Small intestine (tissue), 16 donors: ENCODE data around the gene MARF1. TPM values are rescaled to one million over a fixed set of nuclear protein-coding genes. Genes with fewer than 3 reads are reported as not detected.
"Not testable (repeated sequence)": the region's sequence is repeated elsewhere in the genome, so short reads cannot be mapped to it uniquely, and the experiment has no call there.

Source experiments
- DNase-seq, 2 donors: peaks; one replicate each; pipeline versions ENCODE4 v3.0.0 to v3.0.0-alpha.2; 2013
- FAIRE-seq: peaks from 2 replicates; lab custom pipeline; 2012; peaks lifted over from hg19 to GRCh38; lab: Jason Lieb, UNC
- H3K27ac ChIP-seq, 3 donors: one replicate each; pipeline ENCODE4 v1.5.1; 2013; ENCODE audit warnings: low read length in 2 of 3, mild to moderate bottlenecking in 2 of 3, control low read depth in 1 of 3, inconsistent platforms in 1 of 3, low read depth in 1 of 3, moderate library complexity in 1 of 3
- H3K27me3 ChIP-seq, 3 donors: one replicate each; pipeline ENCODE4 v1.6.1; 2013; ENCODE audit warnings: low read length in 3 of 3, inconsistent platforms in 1 of 3; ENCODE audit not compliant: control insufficient read depth in 3 of 3, insufficient read depth in 3 of 3
- H3K36me3 ChIP-seq, 3 donors: one replicate each; pipeline ENCODE4 v1.6.1; 2013; ENCODE audit warnings: low read length in 3 of 3, inconsistent platforms in 1 of 3, low read depth in 1 of 3, mild to moderate bottlenecking in 1 of 3, moderate library complexity in 1 of 3; ENCODE audit not compliant: control insufficient read depth in 3 of 3, insufficient read depth in 2 of 3
- H3K4me1 ChIP-seq, 3 donors: one replicate each; pipeline ENCODE4 v1.6.1; 2013; ENCODE audit warnings: low read length in 2 of 3, inconsistent platforms in 1 of 3, low read depth in 1 of 3, mild to moderate bottlenecking in 1 of 3, moderate library complexity in 1 of 3; ENCODE audit not compliant: control insufficient read depth in 3 of 3, insufficient read depth in 2 of 3
- H3K4me3 ChIP-seq, 3 donors: one replicate each; pipeline ENCODE4 v1.5.1; 2013; ENCODE audit warnings: low read length in 3 of 3, control low read depth in 1 of 3, inconsistent platforms in 1 of 3, low read depth in 1 of 3, mild to moderate bottlenecking in 1 of 3, moderate library complexity in 1 of 3
- H3K9me3 ChIP-seq, 2 donors: one replicate each; pipeline ENCODE4 v1.6.1; 2013; ENCODE audit warnings: low read depth in 1 of 2, low read length in 1 of 2; ENCODE audit not compliant: control insufficient read depth in 2 of 2, insufficient read depth in 1 of 2
- WGBS, 3 donors: extraction: QIAGEN DNeasy Blood & Tissue Kit; methylation state at CpG; one replicate each; pipeline ENCODE4 v1.1.7; 2013; 5-methylcytosine and 5-hydroxymethylcytosine counted together
- long read RNA-seq, 10 donors: transcript quantifications; one replicate each; lab custom pipeline, GENCODE V29; 2026
- polyA plus RNA-seq, 4 donors: library from polyadenylated mRNA; stranded (reverse) in 3 of 4; unstranded in 1 of 4; fragments of 200-250 nt in 3 of 4; fragments of 120-200 nt in 1 of 4; gene quantifications; one replicate each; pipeline versions ENCODE4 v1.2.1 to v1.2.3, GENCODE V29; 2013
- donor health status: healthy with polysubstance abuse.
- donor health status: control.
- donor health status: control.
- donor health status: Bipolar disorder and iron deficiency.
- donor health status: healthy.

MARF1 gene, protein sequence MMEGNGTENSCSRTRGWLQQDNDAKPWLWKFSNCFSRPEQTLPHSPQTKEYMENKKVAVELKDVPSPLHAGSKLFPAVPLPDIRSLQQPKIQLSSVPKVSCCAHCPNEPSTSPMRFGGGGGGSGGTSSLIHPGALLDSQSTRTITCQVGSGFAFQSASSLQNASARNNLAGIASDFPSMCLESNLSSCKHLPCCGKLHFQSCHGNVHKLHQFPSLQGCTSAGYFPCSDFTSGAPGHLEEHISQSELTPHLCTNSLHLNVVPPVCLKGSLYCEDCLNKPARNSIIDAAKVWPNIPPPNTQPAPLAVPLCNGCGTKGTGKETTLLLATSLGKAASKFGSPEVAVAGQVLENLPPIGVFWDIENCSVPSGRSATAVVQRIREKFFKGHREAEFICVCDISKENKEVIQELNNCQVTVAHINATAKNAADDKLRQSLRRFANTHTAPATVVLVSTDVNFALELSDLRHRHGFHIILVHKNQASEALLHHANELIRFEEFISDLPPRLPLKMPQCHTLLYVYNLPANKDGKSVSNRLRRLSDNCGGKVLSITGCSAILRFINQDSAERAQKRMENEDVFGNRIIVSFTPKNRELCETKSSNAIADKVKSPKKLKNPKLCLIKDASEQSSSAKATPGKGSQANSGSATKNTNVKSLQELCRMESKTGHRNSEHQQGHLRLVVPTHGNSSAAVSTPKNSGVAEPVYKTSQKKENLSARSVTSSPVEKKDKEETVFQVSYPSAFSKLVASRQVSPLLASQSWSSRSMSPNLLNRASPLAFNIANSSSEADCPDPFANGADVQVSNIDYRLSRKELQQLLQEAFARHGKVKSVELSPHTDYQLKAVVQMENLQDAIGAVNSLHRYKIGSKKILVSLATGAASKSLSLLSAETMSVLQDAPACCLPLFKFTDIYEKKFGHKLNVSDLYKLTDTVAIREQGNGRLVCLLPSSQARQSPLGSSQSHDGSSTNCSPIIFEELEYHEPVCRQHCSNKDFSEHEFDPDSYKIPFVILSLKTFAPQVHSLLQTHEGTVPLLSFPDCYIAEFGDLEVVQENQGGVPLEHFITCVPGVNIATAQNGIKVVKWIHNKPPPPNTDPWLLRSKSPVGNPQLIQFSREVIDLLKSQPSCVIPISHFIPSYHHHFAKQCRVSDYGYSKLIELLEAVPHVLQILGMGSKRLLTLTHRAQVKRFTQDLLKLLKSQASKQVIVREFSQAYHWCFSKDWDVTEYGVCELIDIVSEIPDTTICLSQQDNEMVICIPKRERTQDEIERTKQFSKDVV (N-terminal part only)
- 10 to 100 TPM; 14.3 to 41.4 (median 15.7) TPM for polyA plus RNA-seq
- long read RNA-seq, donor 1, result 0 reads
- long read RNA-seq, donor 2, full-length matches to known transcripts, result 1 of 1 reads
- long read RNA-seq, donor 2, partial matches to known transcripts, result 0 of 1 reads
- long read RNA-seq, donor 2, other reads (novel, unspliced or antisense), result 0 of 1 reads
- long read RNA-seq, donor 3, full-length matches to known transcripts, result 6 of 16 reads
- long read RNA-seq, donor 3, partial matches to known transcripts, result 10 of 16 reads
- long read RNA-seq, donor 3, other reads (novel, unspliced or antisense), result 0 of 16 reads
- long read RNA-seq, donor 4, partial matches to known transcripts, result 0 of 1 reads
- long read RNA-seq, donor 4, other reads (novel, unspliced or antisense), result 0 of 1 reads
- long read RNA-seq, donor 5, partial matches to known transcripts, result 0 of 1 reads
- long read RNA-seq, donor 5, other reads (novel, unspliced or antisense), result 0 of 1 reads
- long read RNA-seq, donor 6, partial matches to known transcripts, result 7 of 7 reads
- long read RNA-seq, donor 6, other reads (novel, unspliced or antisense), result 0 of 7 reads
- long read RNA-seq, donor 7, full-length matches to known transcripts, result 2 of 9 reads
- long read RNA-seq, donor 7, partial matches to known transcripts, result 7 of 9 reads
- long read RNA-seq, donor 7, other reads (novel, unspliced or antisense), result 0 of 9 reads
- long read RNA-seq, donor 8, partial matches to known transcripts, result 0 of 1 reads
- long read RNA-seq, donor 8, other reads (novel, unspliced or antisense), result 0 of 1 reads
- long read RNA-seq, donor 9, full-length matches to known transcripts, result 1 of 1 reads
- long read RNA-seq, donor 9, partial matches to known transcripts, result 0 of 1 reads
- long read RNA-seq, donor 9, other reads (novel, unspliced or antisense), result 0 of 1 reads
- long read RNA-seq, donor 10, transcript MARF1-209 (2 exons, 489 nt), result major isoform, 8 of 18 reads
- long read RNA-seq, donor 10, partial matches to known transcripts, result 9 of 18 reads
- long read RNA-seq, donor 10, other reads (novel, unspliced or antisense), result 0 of 18 reads

DNA sequence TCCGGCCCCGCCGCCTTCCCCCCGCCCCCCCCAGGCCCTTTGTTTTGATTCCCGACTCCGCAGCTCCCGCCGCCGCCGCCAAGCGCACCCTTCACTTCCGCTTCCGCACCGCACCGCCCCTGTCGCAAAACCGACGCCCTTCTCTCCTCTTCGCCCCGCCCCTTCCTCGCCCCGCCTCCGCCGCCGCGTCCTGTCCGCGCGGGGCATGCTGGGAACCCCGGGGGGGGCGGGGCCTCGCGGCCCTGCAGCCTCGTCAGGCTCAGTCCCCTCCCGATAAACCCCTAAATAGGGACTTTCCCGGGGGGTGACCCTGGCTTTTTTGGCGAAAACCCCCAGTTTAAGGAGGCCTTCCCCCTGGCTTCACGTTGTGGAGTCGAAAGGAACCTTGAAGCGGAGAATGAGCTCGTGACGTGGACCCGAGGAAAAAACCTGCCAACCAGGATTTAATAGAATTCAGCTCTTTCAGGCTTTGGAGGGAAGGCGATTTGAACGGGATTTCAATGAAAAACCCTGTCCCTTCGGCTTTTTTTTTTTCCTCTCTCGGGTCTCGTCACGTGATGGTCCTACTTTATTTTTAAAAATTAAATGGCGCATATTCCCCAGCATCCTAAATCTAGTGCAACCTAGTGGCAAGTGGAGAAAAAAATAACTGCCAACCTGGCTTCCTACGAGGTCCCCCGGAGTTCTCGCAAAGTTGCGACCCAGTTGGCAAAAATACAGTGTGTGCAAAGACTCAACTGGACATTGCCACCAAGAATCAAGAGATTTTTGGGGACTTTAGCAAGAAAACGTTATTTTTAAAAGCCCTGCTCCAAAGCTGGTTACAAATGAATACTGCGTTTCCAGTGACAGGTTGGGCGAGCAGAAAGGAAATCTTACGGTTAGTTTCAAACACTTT is at the start of gene MARF1:
Gene MARF1, minus strand, starts transcription at position 107 of the 898 bp plus-strand sequence. CDS start 3,921 bp downstream, outside the sequence.
- peak within 1 kb of the TSS; percentile 89 to 100 (median 94) for H3K4me3 ChIP-seq
- H3K9me3 ChIP-seq, result no peaks in the 10 kb centered on the region
- peak within 1 kb of the TSS; percentile 90 to 100 (median 100) for H3K27ac ChIP-seq
- H3K36me3 ChIP-seq, result peaks cover 0 to 5% (median 0%) of the 10 kb centered on the region in 3 donors
- DNase-seq, result peak; percentile 95 to 99
- no peaks in the 10 kb centered on the region for H3K27me3 ChIP-seq
- H3K4me1 ChIP-seq, result peaks cover 4 to 20% (median 4%) of the 10 kb centered on the region in 3 donors
- FAIRE-seq, result no peak
- 0 to 1% (median 1%) methylated on average over 40 to 58 of the region's 58 CpGs for WGBS, 3 donors

GRCh38 chr16:15692508-15692907 is 49.6 kb upstream of the MARF1 start:
- FAIRE-seq, DNase-seq, H3K4me1 ChIP-seq, H3K9me3 ChIP-seq, H3K27me3 ChIP-seq, H3K27ac ChIP-seq, H3K4me3 ChIP-seq: not testable (repeated sequence)
- 87 to 100% (median 100%) methylated on average over 1 of the region's 1 CpG for WGBS, 3 donors
- H3K36me3 ChIP-seq, result peaks cover 14 to 64% (median 21%) of the 10 kb centered on the region in 3 donors

- Histone ChIP-seq H3K4me3 (no peak overlapping the region), H3K27me3 (no peaks in the 10 kb centered on the region), H3K9me3 (no peaks in the 10 kb centered on the region), H3K27ac (no peak overlapping the region), H3K36me3 (peaks cover 12 to 61% (median 22%) of the 10 kb centered on the region in 3 donors), H3K4me1 (no peaks in the 10 kb centered on the region)
- WGBS, 3 donors, result 94 to 97% (median 94%) methylated on average over 10 of the region's 10 CpGs
- no peak for FAIRE-seq
- DNase-seq, result no peak
Observed at GRCh38 chr16:15691046-15691445, 48.1 kb upstream of the MARF1 start.

DNA sequence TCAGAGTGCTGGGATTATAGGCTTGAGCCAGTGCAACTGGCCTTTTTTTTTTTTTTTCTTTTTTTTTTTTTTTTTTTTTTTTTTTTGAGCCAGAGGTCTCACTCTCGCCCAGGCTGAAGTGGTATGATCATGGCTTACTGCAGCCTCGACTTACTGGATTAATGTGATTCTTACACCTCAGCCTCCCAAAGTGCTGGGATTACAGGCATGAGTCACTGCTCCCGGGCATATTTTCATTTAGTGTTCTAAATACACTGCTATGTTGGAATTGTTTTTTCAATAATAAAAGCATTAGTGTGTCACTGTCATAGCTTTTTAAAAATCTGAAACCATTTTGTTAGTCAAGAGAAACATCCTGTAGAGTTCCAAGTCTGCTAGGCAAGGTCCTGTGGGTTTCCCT is 47.3 kb upstream of the MARF1 start:
- no peak for FAIRE-seq
- no peak overlapping the region for H3K27ac ChIP-seq
- H3K9me3 ChIP-seq, result no peaks in the 10 kb centered on the region
- no peak overlapping the region for H3K4me3 ChIP-seq
- H3K36me3 ChIP-seq, result peaks cover 12 to 62% (median 22%) of the 10 kb centered on the region in 3 donors
- no peak for DNase-seq
- no peaks in the 10 kb centered on the region for H3K27me3 ChIP-seq
- H3K4me1 ChIP-seq, result no peaks in the 10 kb centered on the region
- 79 to 89% (median 84%) methylated on average over 3 of the region's 3 CpGs for WGBS, 3 donors

DNA sequence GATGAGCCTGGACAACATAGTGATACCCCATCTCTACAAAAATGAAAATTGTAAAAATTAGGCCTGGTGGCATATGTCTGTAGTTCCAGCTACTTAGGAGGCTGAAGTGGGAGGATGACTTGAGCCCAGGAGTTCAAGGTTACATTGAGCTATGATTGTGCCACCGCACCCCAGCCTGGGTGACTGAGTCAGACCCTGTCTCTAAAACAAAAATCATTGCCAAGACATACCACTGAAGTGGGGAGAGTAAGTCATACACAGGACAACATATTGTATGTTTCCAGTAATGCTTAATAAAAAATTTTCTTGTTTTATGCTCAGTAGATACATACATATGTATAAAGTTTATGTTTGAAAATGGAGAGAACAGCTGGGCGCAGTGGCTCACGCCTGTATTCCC is 46.3 kb upstream of the MARF1 start:
- DNase-seq, result no peak
- H3K36me3 ChIP-seq, result peaks cover 12 to 57% (median 20%) of the 10 kb centered on the region in 3 donors
- H3K4me1 ChIP-seq, result no peaks in the 10 kb centered on the region
- H3K9me3 ChIP-seq, result no peaks in the 10 kb centered on the region
- H3K27me3 ChIP-seq, result no peaks in the 10 kb centered on the region
- no peak for FAIRE-seq
- no peak overlapping the region for H3K4me3 ChIP-seq
- WGBS, 3 donors, result 97 to 99% (median 99%) methylated on average over 3 of the region's 3 CpGs
- no peak overlapping the region for H3K27ac ChIP-seq

GRCh38 chr16:15686287-15686686 is 43.3 kb upstream of the MARF1 start:
- 90 to 100% (median 93%) methylated on average over 2 of the region's 2 CpGs for WGBS, 3 donors
- FAIRE-seq (no peak), DNase-seq (no peak)
- no peaks in the 10 kb centered on the region for H3K4me1 ChIP-seq
- H3K27ac ChIP-seq, result no peak overlapping the region
- H3K9me3 ChIP-seq, result no peaks in the 10 kb centered on the region
- H3K36me3 ChIP-seq, result peaks cover 10 to 36% (median 16%) of the 10 kb centered on the region in 3 donors
- H3K27me3 ChIP-seq, result no peaks in the 10 kb centered on the region
- no peak overlapping the region for H3K4me3 ChIP-seq
